ENCODE measurements around the gene STXBP4. TPM values are rescaled to one million over a fixed set of nuclear protein-coding genes. Genes with fewer than 3 reads are reported as not detected.

The STXBP4 gene
- total RNA-seq, 1 donor from 2014 or later: 12.6 TPM

GRCh38 chr17:55175788-55176427, 207.3 kb downstream of the STXBP4 start:
- FAIRE-seq: no peak
- Mint-ChIP-seq H3K4me1 (ENCODE audit: low read depth, unreplicated experiment) (no peaks in the 10 kb centered on the region), H3K27ac (ENCODE audit: unreplicated experiment) (no peak overlapping the region), H3K9me3 (ENCODE audit: unreplicated experiment) (no peaks in the 10 kb centered on the region), H3K36me3 (ENCODE audit: low read depth, unreplicated experiment) (no peaks in the 10 kb centered on the region), H3K4me3 (ENCODE audit: unreplicated experiment) (no peak overlapping the region), H3K27me3 (ENCODE audit: low read depth, unreplicated experiment) (no peaks in the 10 kb centered on the region)
- Histone ChIP-seq H3K27ac (ENCODE audit: low read depth, low read length) (no peak overlapping the region), H3K4me1 (ENCODE audit: insufficient read depth, low read length) (no peaks in the 10 kb centered on the region), H3K4me2 (ENCODE audit: low read length) (no peak overlapping the region), H4K20me1 (ENCODE audit: insufficient read depth, low read length) (no peaks in the 10 kb centered on the region), H3K27me3 (ENCODE audit: insufficient read depth, low read length) (no peaks in the 10 kb centered on the region), H2AFZ (ENCODE audit: low read depth, low read length) (no peak overlapping the region), H3K4me3 (ENCODE audit: insufficient read depth, low read depth, low read length) (no peak overlapping the region), H3K36me3 (ENCODE audit: insufficient read depth, low read length) (no peaks in the 10 kb centered on the region), H3K9me3 (ENCODE audit: insufficient read depth, low read depth, low read length) (no peaks in the 10 kb centered on the region), H3K9ac (ENCODE audit: low read length) (no peak overlapping the region), H3K79me2 (ENCODE audit: insufficient read depth, low read length) (no peaks in the 10 kb centered on the region)
- DNase-seq (ENCODE audit: low read depth): no peak
- TF ChIP-seq, protein P1, sequence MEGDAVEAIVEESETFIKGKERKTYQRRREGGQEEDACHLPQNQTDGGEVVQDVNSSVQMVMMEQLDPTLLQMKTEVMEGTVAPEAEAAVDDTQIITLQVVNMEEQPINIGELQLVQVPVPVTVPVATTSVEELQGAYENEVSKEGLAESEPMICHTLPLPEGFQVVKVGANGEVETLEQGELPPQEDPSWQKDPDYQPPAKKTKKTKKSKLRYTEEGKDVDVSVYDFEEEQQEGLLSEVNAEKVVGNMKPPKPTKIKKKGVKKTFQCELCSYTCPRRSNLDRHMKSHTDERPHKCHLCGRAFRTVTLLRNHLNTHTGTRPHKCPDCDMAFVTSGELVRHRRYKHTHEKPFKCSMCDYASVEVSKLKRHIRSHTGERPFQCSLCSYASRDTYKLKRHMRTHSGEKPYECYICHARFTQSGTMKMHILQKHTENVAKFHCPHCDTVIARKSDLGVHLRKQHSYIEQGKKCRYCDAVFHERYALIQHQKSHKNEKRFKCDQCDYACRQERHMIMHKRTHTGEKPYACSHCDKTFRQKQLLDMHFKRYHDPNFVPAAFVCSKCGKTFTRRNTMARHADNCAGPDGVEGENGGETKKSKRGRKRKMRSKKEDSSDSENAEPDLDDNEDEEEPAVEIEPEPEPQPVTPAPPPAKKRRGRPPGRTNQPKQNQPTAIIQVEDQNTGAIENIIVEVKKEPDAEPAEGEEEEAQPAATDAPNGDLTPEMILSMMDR (IDR thresholded peaks at IDR 0.05; ENCODE audit: insufficient read depth, low read depth, low read length): no peak
- TF ChIP-seq EZH2 (IDR thresholded peaks at IDR 0.05; ENCODE audit: insufficient read depth, low read length): no peak

GRCh38 chr17:55177159-55177854, 208.7 kb downstream of the STXBP4 start:
- Histone ChIP-seq H3K27me3 (ENCODE audit: insufficient read depth, low read length) (no peaks in the 10 kb centered on the region), H3K4me1 (ENCODE audit: insufficient read depth, low read length) (no peaks in the 10 kb centered on the region), H3K4me3 (ENCODE audit: insufficient read depth, low read depth, low read length) (no peak overlapping the region), H3K9ac (ENCODE audit: low read length) (no peak overlapping the region), H3K9me3 (ENCODE audit: insufficient read depth, low read depth, low read length) (no peaks in the 10 kb centered on the region), H4K20me1 (ENCODE audit: insufficient read depth, low read length) (no peaks in the 10 kb centered on the region), H2AFZ (ENCODE audit: low read depth, low read length) (no peak overlapping the region), H3K27ac (ENCODE audit: low read depth, low read length) (no peak overlapping the region), H3K36me3 (ENCODE audit: insufficient read depth, low read length) (no peaks in the 10 kb centered on the region), H3K79me2 (ENCODE audit: insufficient read depth, low read length) (no peaks in the 10 kb centered on the region), H3K4me2 (ENCODE audit: low read length) (no peak overlapping the region)
- DNase-seq (ENCODE audit: low read depth): no peak
- no peak for FAIRE-seq
- Mint-ChIP-seq H3K36me3 (ENCODE audit: low read depth, unreplicated experiment) (no peaks in the 10 kb centered on the region), H3K27me3 (ENCODE audit: low read depth, unreplicated experiment) (no peaks in the 10 kb centered on the region), H3K4me1 (ENCODE audit: low read depth, unreplicated experiment) (no peaks in the 10 kb centered on the region), H3K9me3 (ENCODE audit: unreplicated experiment) (no peaks in the 10 kb centered on the region), H3K27ac (ENCODE audit: unreplicated experiment) (no peak overlapping the region), H3K4me3 (ENCODE audit: unreplicated experiment) (no peak overlapping the region)
- no peak for TF ChIP-seq EZH2 (IDR thresholded peaks at IDR 0.05; ENCODE audit: insufficient read depth, low read length)
- TF ChIP-seq, protein P1 (IDR thresholded peaks at IDR 0.05; ENCODE audit: insufficient read depth, low read depth, low read length): no peak

DNA sequence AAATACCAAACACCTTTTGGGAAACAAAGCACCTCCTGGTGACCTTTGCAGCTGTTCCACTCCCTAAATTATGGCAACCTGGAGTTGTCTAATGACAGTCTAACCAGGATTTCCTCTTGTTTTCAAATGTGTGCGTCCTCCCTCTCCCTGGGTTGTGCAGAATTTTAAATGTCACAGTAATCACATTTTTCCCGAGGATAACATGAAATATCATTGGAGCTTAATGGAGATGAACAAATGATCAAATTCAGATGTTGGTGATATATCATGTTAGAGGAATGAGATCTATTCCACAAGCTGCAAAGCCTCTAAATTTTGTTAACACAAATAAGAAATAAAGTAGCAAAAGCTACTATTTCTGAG, 209.3 kb downstream of the STXBP4 start:
- Histone ChIP-seq H4K20me1 (ENCODE audit: insufficient read depth, low read length) (no peaks in the 10 kb centered on the region), H3K9me3 (ENCODE audit: insufficient read depth, low read depth, low read length) (no peaks in the 10 kb centered on the region), H3K27ac (ENCODE audit: low read depth, low read length) (no peak overlapping the region), H3K4me2 (ENCODE audit: low read length) (no peak overlapping the region), H3K36me3 (ENCODE audit: insufficient read depth, low read length) (no peaks in the 10 kb centered on the region), H3K79me2 (ENCODE audit: insufficient read depth, low read length) (no peaks in the 10 kb centered on the region), H3K4me3 (ENCODE audit: insufficient read depth, low read depth, low read length) (no peak overlapping the region), H3K27me3 (ENCODE audit: insufficient read depth, low read length) (no peaks in the 10 kb centered on the region), H2AFZ (ENCODE audit: low read depth, low read length) (no peak overlapping the region), H3K9ac (ENCODE audit: low read length) (no peak overlapping the region), H3K4me1 (ENCODE audit: insufficient read depth, low read length) (no peaks in the 10 kb centered on the region)
- FAIRE-seq (no peak), DNase-seq (ENCODE audit: low read depth) (no peak)
- Mint-ChIP-seq H3K27ac (ENCODE audit: unreplicated experiment) (no peak overlapping the region), H3K4me1 (ENCODE audit: low read depth, unreplicated experiment) (no peaks in the 10 kb centered on the region), H3K36me3 (ENCODE audit: low read depth, unreplicated experiment) (no peaks in the 10 kb centered on the region), H3K9me3 (ENCODE audit: unreplicated experiment) (no peaks in the 10 kb centered on the region), H3K27me3 (ENCODE audit: low read depth, unreplicated experiment) (no peaks in the 10 kb centered on the region), H3K4me3 (ENCODE audit: unreplicated experiment) (no peak overlapping the region)
- no peak for TF ChIP-seq EZH2 (IDR thresholded peaks at IDR 0.05; ENCODE audit: insufficient read depth, low read length)
- TF ChIP-seq, protein P1 (IDR thresholded peaks at IDR 0.05; ENCODE audit: insufficient read depth, low read depth, low read length): no peak
